ENCODE data around the gene MAP3K13.

DNA sequence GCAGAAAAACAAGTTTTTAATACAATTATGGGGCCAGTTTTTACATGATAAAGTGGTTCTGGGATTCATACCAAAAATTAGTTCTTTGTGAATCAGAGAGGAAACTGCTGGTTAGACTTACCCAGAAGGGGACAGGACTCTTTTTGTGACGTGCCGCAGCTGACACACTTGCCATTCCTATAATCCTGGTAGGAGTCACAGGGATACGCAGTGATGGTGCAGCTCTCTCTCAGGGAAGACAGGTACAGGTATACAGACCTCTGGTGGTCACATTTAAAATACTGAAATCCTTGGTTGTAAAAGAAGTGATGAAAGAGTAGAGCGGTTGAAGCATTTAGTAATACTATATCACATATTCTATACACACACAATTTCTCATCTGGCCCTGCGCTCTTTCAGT is 156.1 kb downstream of the MAP3K13 start:
- TF ChIP-seq, protein P1, sequence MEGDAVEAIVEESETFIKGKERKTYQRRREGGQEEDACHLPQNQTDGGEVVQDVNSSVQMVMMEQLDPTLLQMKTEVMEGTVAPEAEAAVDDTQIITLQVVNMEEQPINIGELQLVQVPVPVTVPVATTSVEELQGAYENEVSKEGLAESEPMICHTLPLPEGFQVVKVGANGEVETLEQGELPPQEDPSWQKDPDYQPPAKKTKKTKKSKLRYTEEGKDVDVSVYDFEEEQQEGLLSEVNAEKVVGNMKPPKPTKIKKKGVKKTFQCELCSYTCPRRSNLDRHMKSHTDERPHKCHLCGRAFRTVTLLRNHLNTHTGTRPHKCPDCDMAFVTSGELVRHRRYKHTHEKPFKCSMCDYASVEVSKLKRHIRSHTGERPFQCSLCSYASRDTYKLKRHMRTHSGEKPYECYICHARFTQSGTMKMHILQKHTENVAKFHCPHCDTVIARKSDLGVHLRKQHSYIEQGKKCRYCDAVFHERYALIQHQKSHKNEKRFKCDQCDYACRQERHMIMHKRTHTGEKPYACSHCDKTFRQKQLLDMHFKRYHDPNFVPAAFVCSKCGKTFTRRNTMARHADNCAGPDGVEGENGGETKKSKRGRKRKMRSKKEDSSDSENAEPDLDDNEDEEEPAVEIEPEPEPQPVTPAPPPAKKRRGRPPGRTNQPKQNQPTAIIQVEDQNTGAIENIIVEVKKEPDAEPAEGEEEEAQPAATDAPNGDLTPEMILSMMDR (conservative IDR thresholded peaks at IDR 0.05; ENCODE audit: low read depth, low read length), result peak; percentile 35; the same call in 1 of the 2 replicates
- TF ChIP-seq EZH2phosphoT487 (IDR thresholded peaks at IDR 0.05; ENCODE audit: borderline replicate concordance, low read length), result no peak
- no peak for TF ChIP-seq EZH2 (IDR thresholded peaks at IDR 0.05; ENCODE audit: low read length, unreplicated experiment)
